T follicular helper cell (primary cell): ENCODE measurements around the gene OSM.

Experiments
- DNase-seq: peaks from one replicate; pipeline ENCODE4 v3.0.0-alpha.2; 2020; ENCODE audit warnings: low read depth

OSM gene

GRCh38 chr22:30263883-30264282, 2.8 kb downstream of the OSM start:
- no peak for DNase-seq

GRCh38 chr22:30262917-30263741, 3.5 kb downstream of the OSM start:
- peak; percentile 68 for DNase-seq

GRCh38 chr22:30262112-30262511, 4.5 kb downstream of the OSM start:
- DNase-seq = no peak

- no peak for DNase-seq
These were observed 5.5 kb downstream of the OSM start for GRCh38 chr22:30261134-30261533.

GRCh38 chr22:30260682-30261081, 6.0 kb downstream of the OSM start:
- DNase-seq = no peak

GRCh38 chr22:30260276-30260675, 6.4 kb downstream of the OSM start:
- no peak for DNase-seq

GRCh38 chr22:30254314-30254713, 12.3 kb downstream of the OSM start:
- DNase-seq = no peak

- no peak for DNase-seq
These were observed 13.3 kb downstream of the OSM start for GRCh38 chr22:30253205-30253852.

GRCh38 chr22:30252411-30253204, 14.0 kb downstream of the OSM start:
- DNase-seq = no peak

GRCh38 chr22:30251711-30252110, 14.9 kb downstream of the OSM start:
- no peak for DNase-seq

- DNase-seq = no peak
These were observed 15.9 kb downstream of the OSM start for GRCh38 chr22:30250661-30251267.

GRCh38 chr22:30250039-30250565, 16.5 kb downstream of the OSM start:
- DNase-seq = no peak

GRCh38 chr22:30249049-30250038, 17.3 kb downstream of the OSM start:
- no peak for DNase-seq

- no peak for DNase-seq
These were observed 18.2 kb downstream of the OSM start for GRCh38 chr22:30248484-30248883.

- no peak for DNase-seq
These were observed 18.7 kb downstream of the OSM start for GRCh38 chr22:30247974-30248373.

GRCh38 chr22:30247561-30247960, 19.1 kb downstream of the OSM start:
- DNase-seq = no peak

- DNase-seq = no peak
These were observed 19.8 kb downstream of the OSM start for GRCh38 chr22:30246814-30247376.

GRCh38 chr22:30245985-30246813, 20.5 kb downstream of the OSM start, which contains the start of gene LIF:
Gene LIF, minus strand, starts transcription at chr22:30246759. Its CDS starts 64 bp downstream, at chr22:30246695.
- peak; percentile 20 for DNase-seq
